SK-N-SH (cell line): Measurements from ENCODE around the gene CENPP. TPM values are rescaled to one million over a fixed set of nuclear protein-coding genes. Genes with fewer than 3 reads are reported as not detected.

Experiments used
- CTCF ChIA-PET: fragments of 300-600, 350-600 bp; formaldehyde crosslinking; extraction: SDS; loops from one replicate; lab custom pipeline; 2021; lab: Yijun Ruan, JAX
- POLR2A ChIA-PET: fragments of 350-600 bp; sonication (Branson Sonifier 250); formaldehyde crosslinking; extraction: SDS; loops from one replicate; lab custom pipeline; 2020; ENCODE audit warnings: antibody characterized with exemption, inconsistent platforms; lab: Yijun Ruan, JAX
- DNase-seq: peaks from one replicate; pipeline ENCODE4 v3.0.0; 2012
- H2AFZ ChIP-seq: fragments of 200-600 bp; sonication (generic); 2 replicates; pipeline ENCODE4 v1.8.1; 2016; ENCODE audit warnings: antibody characterized with exemption, mild to moderate bottlenecking, low read depth
- H3F3A ChIP-seq: fragments of 200-600 bp; sonication (generic); replicated peaks from 2 replicates; pipeline ENCODE3; 2016; ENCODE audit warnings: antibody characterized with exemption, mild to moderate bottlenecking; ENCODE audit not compliant: insufficient read depth
- H3K27ac ChIP-seq, 2 experiments: fragments of 200-500 bp in 1 of 2; fragments of 200-600 bp in 1 of 2; sonication (Bioruptor generic) in 1 of 2; sonication (generic), shearing (Covaris generic) in 1 of 2; 2 replicates each; pipeline versions ENCODE4 v1.5.1 to v1.6.1; 2014 to 2016; ENCODE audit warnings: low read depth in 2 of 2, inconsistent platforms in 1 of 2, low read length in 1 of 2, mild to moderate bottlenecking in 1 of 2, mixed read lengths in 1 of 2
- H3K27me3 ChIP-seq: fragments of 200-600 bp; sonication (generic), shearing (Covaris generic); 2 replicates; pipeline ENCODE4 v1.6.1; 2016; ENCODE audit warnings: mixed run types; ENCODE audit not compliant: insufficient read depth
- H3K36me3 ChIP-seq, 2 experiments: fragments of 200-500 bp in 1 of 2; fragments of 200-600 bp in 1 of 2; sonication (Bioruptor generic) in 1 of 2; sonication (generic) in 1 of 2; replicated peaks in 1 of 2; 2 replicates each; pipeline versions ENCODE3 to v1.5.1; 2014 to 2016; ENCODE audit warnings: low read length in 1 of 2, mild to moderate bottlenecking in 1 of 2; ENCODE audit not compliant: insufficient read depth in 2 of 2, control insufficient read depth in 1 of 2
- H3K4me1 ChIP-seq, 2 experiments: fragments of 200-500 bp in 1 of 2; fragments of 200-600 bp in 1 of 2; sonication (Bioruptor generic) in 1 of 2; sonication (generic), shearing (Covaris generic) in 1 of 2; 2 replicates each; pipeline versions ENCODE4 v1.5.1 to v1.6.1; 2014 to 2016; ENCODE audit warnings: low read depth in 1 of 2, low read length in 1 of 2, mixed run types in 1 of 2; ENCODE audit not compliant: insufficient read depth in 2 of 2, control insufficient read depth in 1 of 2
- H3K4me2 ChIP-seq: fragments of 200-600 bp; sonication (generic), shearing (Covaris generic); 2 replicates; pipeline ENCODE4 v1.6.1; 2017; ENCODE audit warnings: mixed run types
- H3K4me3 ChIP-seq, 2 experiments: fragments of 200-500 bp in 1 of 2; fragments of 200-600 bp in 1 of 2; sonication (Bioruptor generic) in 1 of 2; sonication (generic), shearing (Covaris generic) in 1 of 2; 2 replicates each; pipeline versions ENCODE4 v1.5.1 to v1.8.1; 2014 to 2016; ENCODE audit warnings: low read depth in 2 of 2, inconsistent platforms in 1 of 2, low read length in 1 of 2, mild to moderate bottlenecking in 1 of 2, mixed read lengths in 1 of 2, moderate library complexity in 1 of 2
- H3K79me2 ChIP-seq: fragments of 200-600 bp; sonication (generic); 2 replicates; pipeline ENCODE4 v1.8.1; 2017; ENCODE audit warnings: mild to moderate bottlenecking; ENCODE audit not compliant: insufficient read depth
- H3K9ac ChIP-seq: fragments of 200-600 bp; sonication (generic); 2 replicates; pipeline ENCODE4 v1.6.1; 2017; ENCODE audit warnings: mixed run types
- H3K9me2 ChIP-seq: fragments of 200-600 bp; sonication (generic); 2 replicates; pipeline ENCODE4 v1.6.1; 2017; ENCODE audit warnings: mixed run types
- H3K9me3 ChIP-seq: fragments of 200-600 bp; sonication (generic); 2 replicates; pipeline ENCODE4 v1.6.1; 2017; ENCODE audit warnings: mixed run types, mild to moderate bottlenecking, moderate library complexity
- H4K20me1 ChIP-seq: fragments of 200-600 bp; sonication (generic); 2 replicates; pipeline ENCODE4 v1.6.1; 2017; ENCODE audit warnings: mild to moderate bottlenecking, mixed run types; ENCODE audit not compliant: insufficient read depth
- CHD2 ChIP-seq: fragments of 150-350 bp; IDR thresholded peaks from 2 replicates; pipeline ENCODE4 v1.6.1; 2018; ENCODE audit warnings: low read length; ENCODE audit not compliant: partially characterized antibody
- CTCF ChIP-seq: fragments of 200-600 bp; sonication (generic); IDR thresholded peaks from 2 replicates; pipeline ENCODE4 v1.6.1; 2017; ENCODE audit warnings: antibody characterized with exemption, mild to moderate bottlenecking, moderate library complexity
- ELF1 ChIP-seq: IDR thresholded peaks from 2 replicates; pipeline ENCODE4 v1.4.0; 2012
- GABPA ChIP-seq: IDR thresholded peaks from 2 replicates; pipeline ENCODE4 v1.4.0; 2012; ENCODE audit warnings: low read depth, mild to moderate bottlenecking
- NRF1 ChIP-seq: IDR thresholded peaks from 2 replicates; pipeline ENCODE4 v1.6.1; 2012; ENCODE audit warnings: low read depth, mild to moderate bottlenecking, low read length
- RCOR1 ChIP-seq: fragments of 150-350 bp; IDR thresholded peaks from 2 replicates; pipeline ENCODE4 v1.6.1; 2017; ENCODE audit warnings: antibody characterized with exemption, low read length
- SMC3 ChIP-seq: IDR thresholded peaks from 2 replicates; pipeline ENCODE4 v1.6.1; 2012; ENCODE audit warnings: low read depth, low read length, improper control_type of control experiment
- WGBS: methylation state at CpG from one replicate; pipeline ENCODE4 v1.1.6; 2017; ENCODE audit warnings: low lambda C conversion rate; 5-methylcytosine and 5-hydroxymethylcytosine counted together
- polyA plus RNA-seq, 3 experiments: library from polyadenylated mRNA; depleted of rRNA; stranded (reverse); fragments of >200 nt; gene quantifications; 2 replicates each; pipeline ENCODE4 v1.2.3, GENCODE V29; 2012
- TF ChIP-seq, protein P1 (sequence below): IDR thresholded peaks from 2 replicates; pipeline ENCODE4 v1.6.1; 2012; ENCODE audit warnings: mild to moderate bottlenecking, low read depth, low read length, moderate library complexity

Gene CENPP
- polyA plus RNA-seq, 1 of the 3 experiments (the other 2 are of a cell fraction) = 1.3 TPM

- ChIA-PET CTCF (no interaction called here), POLR2A (interaction anchor here (1.2 kb wide), 1 partner anchor 8 kb away, joined by 3 read pairs; no protein-coding TSS in a partner anchor)
- H3K27ac ChIP-seq = peak overlapping the region in 1 of 2 experiments; percentile 97; a peak in 2 of 4 replicates
- no peak overlapping the region for H3K4me2 ChIP-seq
- H4K20me1 ChIP-seq = no peaks in the 10 kb centered on the region
- H3F3A ChIP-seq = peaks cover 2% of the 10 kb centered on the region
- peaks cover 0 to 9% of the 10 kb centered on the region in 2 experiments for H3K36me3 ChIP-seq
- DNase-seq = no peak
- H3K27me3 ChIP-seq = no peaks in the 10 kb centered on the region
- H3K9me3 ChIP-seq = peaks cover 8% of the 10 kb centered on the region; the same call in 1 of the 2 replicates
- no peak overlapping the region for H2AFZ ChIP-seq
- 78% methylated on average over 3 of the region's 3 CpGs for WGBS
- no peak overlapping the region for H3K4me3 ChIP-seq
- H3K9me2 ChIP-seq = no peaks in the 10 kb centered on the region; the same call in 1 of the 2 replicates
- H3K9ac ChIP-seq = no peak overlapping the region
- peaks cover 0 to 8% of the 10 kb centered on the region in 2 experiments; a peak in 2 of 4 replicates for H3K4me1 ChIP-seq
- H3K79me2 ChIP-seq = no peaks in the 10 kb centered on the region
- TF ChIP-seq ELF1 (no peak), NRF1 (no peak), RCOR1 (no peak), GABPA (no peak)
Measured at GRCh38 chr9:92360083-92360482, 34.3 kb downstream of the CENPP start.

GRCh38 chr9:92369075-92369474 lies 43.3 kb downstream of the CENPP start:
- Histone ChIP-seq H3K27ac (no peak overlapping the region), H3K4me3 (no peak overlapping the region), H2AFZ (no peak overlapping the region), H3K79me2 (no peaks in the 10 kb centered on the region), H3K36me3 (peaks cover 0 to 4% of the 10 kb centered on the region in 2 experiments)
- no peak for TF ChIP-seq CTCF
- no peak for TF ChIP-seq RCOR1
- TF ChIP-seq SMC3 = no peak
- TF ChIP-seq, protein P1, sequence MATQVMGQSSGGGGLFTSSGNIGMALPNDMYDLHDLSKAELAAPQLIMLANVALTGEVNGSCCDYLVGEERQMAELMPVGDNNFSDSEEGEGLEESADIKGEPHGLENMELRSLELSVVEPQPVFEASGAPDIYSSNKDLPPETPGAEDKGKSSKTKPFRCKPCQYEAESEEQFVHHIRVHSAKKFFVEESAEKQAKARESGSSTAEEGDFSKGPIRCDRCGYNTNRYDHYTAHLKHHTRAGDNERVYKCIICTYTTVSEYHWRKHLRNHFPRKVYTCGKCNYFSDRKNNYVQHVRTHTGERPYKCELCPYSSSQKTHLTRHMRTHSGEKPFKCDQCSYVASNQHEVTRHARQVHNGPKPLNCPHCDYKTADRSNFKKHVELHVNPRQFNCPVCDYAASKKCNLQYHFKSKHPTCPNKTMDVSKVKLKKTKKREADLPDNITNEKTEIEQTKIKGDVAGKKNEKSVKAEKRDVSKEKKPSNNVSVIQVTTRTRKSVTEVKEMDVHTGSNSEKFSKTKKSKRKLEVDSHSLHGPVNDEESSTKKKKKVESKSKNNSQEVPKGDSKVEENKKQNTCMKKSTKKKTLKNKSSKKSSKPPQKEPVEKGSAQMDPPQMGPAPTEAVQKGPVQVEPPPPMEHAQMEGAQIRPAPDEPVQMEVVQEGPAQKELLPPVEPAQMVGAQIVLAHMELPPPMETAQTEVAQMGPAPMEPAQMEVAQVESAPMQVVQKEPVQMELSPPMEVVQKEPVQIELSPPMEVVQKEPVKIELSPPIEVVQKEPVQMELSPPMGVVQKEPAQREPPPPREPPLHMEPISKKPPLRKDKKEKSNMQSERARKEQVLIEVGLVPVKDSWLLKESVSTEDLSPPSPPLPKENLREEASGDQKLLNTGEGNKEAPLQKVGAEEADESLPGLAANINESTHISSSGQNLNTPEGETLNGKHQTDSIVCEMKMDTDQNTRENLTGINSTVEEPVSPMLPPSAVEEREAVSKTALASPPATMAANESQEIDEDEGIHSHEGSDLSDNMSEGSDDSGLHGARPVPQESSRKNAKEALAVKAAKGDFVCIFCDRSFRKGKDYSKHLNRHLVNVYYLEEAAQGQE = no peak
- TF ChIP-seq CHD2 = no peak
- TF ChIP-seq, all 33 proteins: peak for 0
- no peaks in the 10 kb centered on the region for H3K4me1 ChIP-seq
- peaks cover 8% of the 10 kb centered on the region; the same call in 1 of the 2 replicates for H3K9me3 ChIP-seq
- 81% methylated on average over 2 of the region's 2 CpGs for WGBS
- ChIA-PET POLR2A (no interaction called here), CTCF (interaction anchor here (0.6 to 1.3 kb wide), 2 partner anchors 10 to 65 kb away, joined by 3 to 5 read pairs; no protein-coding TSS in a partner anchor)
- no peak overlapping the region for H3K9ac ChIP-seq
- H3K9me2 ChIP-seq = 0 out of 2 replicates have a peak, but pooled peaks cover 3% of the 10 kb centered on the region
- H3K27me3 ChIP-seq = no peaks in the 10 kb centered on the region
- no peaks in the 10 kb centered on the region for H3F3A ChIP-seq
- DNase-seq = no peak
- H4K20me1 ChIP-seq = no peaks in the 10 kb centered on the region
- no peak overlapping the region for H3K4me2 ChIP-seq
